ENCODE results near the gene DEDD2.

GRCh38 chr19:42250666-42251531, 33.4 kb upstream of the DEDD2 start:
- TF ChIP-seq, protein P1, sequence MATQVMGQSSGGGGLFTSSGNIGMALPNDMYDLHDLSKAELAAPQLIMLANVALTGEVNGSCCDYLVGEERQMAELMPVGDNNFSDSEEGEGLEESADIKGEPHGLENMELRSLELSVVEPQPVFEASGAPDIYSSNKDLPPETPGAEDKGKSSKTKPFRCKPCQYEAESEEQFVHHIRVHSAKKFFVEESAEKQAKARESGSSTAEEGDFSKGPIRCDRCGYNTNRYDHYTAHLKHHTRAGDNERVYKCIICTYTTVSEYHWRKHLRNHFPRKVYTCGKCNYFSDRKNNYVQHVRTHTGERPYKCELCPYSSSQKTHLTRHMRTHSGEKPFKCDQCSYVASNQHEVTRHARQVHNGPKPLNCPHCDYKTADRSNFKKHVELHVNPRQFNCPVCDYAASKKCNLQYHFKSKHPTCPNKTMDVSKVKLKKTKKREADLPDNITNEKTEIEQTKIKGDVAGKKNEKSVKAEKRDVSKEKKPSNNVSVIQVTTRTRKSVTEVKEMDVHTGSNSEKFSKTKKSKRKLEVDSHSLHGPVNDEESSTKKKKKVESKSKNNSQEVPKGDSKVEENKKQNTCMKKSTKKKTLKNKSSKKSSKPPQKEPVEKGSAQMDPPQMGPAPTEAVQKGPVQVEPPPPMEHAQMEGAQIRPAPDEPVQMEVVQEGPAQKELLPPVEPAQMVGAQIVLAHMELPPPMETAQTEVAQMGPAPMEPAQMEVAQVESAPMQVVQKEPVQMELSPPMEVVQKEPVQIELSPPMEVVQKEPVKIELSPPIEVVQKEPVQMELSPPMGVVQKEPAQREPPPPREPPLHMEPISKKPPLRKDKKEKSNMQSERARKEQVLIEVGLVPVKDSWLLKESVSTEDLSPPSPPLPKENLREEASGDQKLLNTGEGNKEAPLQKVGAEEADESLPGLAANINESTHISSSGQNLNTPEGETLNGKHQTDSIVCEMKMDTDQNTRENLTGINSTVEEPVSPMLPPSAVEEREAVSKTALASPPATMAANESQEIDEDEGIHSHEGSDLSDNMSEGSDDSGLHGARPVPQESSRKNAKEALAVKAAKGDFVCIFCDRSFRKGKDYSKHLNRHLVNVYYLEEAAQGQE (IDR thresholded peaks at IDR 0.05; ENCODE audit: low read depth, low read length) = no peak
- no peak for TF ChIP-seq CTCF (IDR thresholded peaks at IDR 0.05 in 2 of 3, conservative IDR thresholded peaks at IDR 0.05 in 1 of 3; ENCODE audit: control insufficient read depth in 2 of 3, extremely low read depth in 1 of 3, insufficient read depth in 1 of 3, low read depth in 3 of 3, low read length in 3 of 3)
- no peak for TF ChIP-seq PRDM15 (CRISPR knock-in tag; IDR thresholded peaks at IDR 0.05)

Measured in GM12878 (cell line).